ENCODE data around the gene PAQR4. TPM values are rescaled to one million over a fixed set of nuclear protein-coding genes. Genes with fewer than 3 reads are reported as not detected.
A peak's percentile ranks its signal among the peaks of the same experiment; 100 is the strongest.

The PAQR4 gene
- total and polyA plus RNA-seq, 2 experiments from 2014 or later = 4.5 to 8.3 TPM

GRCh38 chr16:2980227-2981176 is 11.4 kb downstream of the PAQR4 start, which contains the start of gene PKMYT1:
Gene PKMYT1 (minus strand): TSS chr16:2980446. CDS start chr16:2979657, 789 bp downstream.
- peaks cover 9% of the 10 kb centered on the region for H3K4me1 ChIP-seq (ENCODE audit: insufficient read depth)
- H3K4me3 ChIP-seq = peak within 1 kb of the TSS; percentile 82
- H3K79me2 ChIP-seq = peaks cover 5% of the 10 kb centered on the region
- H3K9me2 ChIP-seq (replicated peaks; ENCODE audit: insufficient read depth) = no peaks in the 10 kb centered on the region
- WGBS (ENCODE audit: low lambda C conversion rate, missing lambda C conversion rate) = 14% methylated on average over 50 of the region's 91 CpGs
- DNase-seq (ENCODE audit: low spot score) = peak; percentile 97
- H3K27ac ChIP-seq = peak within 1 kb of the TSS; percentile 93
- peak within 1 kb of the TSS; percentile 95 for H2AFZ ChIP-seq
- H3K27me3 ChIP-seq = no peaks in the 10 kb centered on the region
- H3K36me3 ChIP-seq (replicated peaks; ENCODE audit: insufficient read depth, low read depth) = no peaks in the 10 kb centered on the region
- no peaks in the 10 kb centered on the region for H4K20me1 ChIP-seq (ENCODE audit: insufficient read depth, poor library complexity, severe bottlenecking)
- H3K9me3 ChIP-seq (ENCODE audit: low read depth) = no peaks in the 10 kb centered on the region
- TF ChIP-seq CTCF (IDR thresholded peaks at IDR 0.05; ENCODE audit: poor library complexity) (no peak), EZH2 (IDR thresholded peaks at IDR 0.05; ENCODE audit: borderline replicate concordance) (no peak), EZH2phosphoT487 (IDR thresholded peaks at IDR 0.05; ENCODE audit: low read depth, severe bottlenecking, unreplicated experiment) (no peak)
- H3K4me2 ChIP-seq = peak within 1 kb of the TSS; percentile 98

GRCh38 chr16:2981177-2981898 is 12.2 kb downstream of the PAQR4 start:
- Histone ChIP-seq H3K4me1 (ENCODE audit: insufficient read depth) (peaks cover 9% of the 10 kb centered on the region), H3K27ac (peak overlapping the region; percentile 93), H3K27me3 (no peaks in the 10 kb centered on the region), H3K4me3 (no peak overlapping the region), H2AFZ (peak overlapping the region; percentile 95), H3K4me2 (peak overlapping the region; percentile 98), H4K20me1 (ENCODE audit: insufficient read depth, poor library complexity, severe bottlenecking) (no peaks in the 10 kb centered on the region), H3K9me3 (ENCODE audit: low read depth) (no peaks in the 10 kb centered on the region), H3K79me2 (peaks cover 5% of the 10 kb centered on the region), H3K36me3 (replicated peaks; ENCODE audit: insufficient read depth, low read depth) (no peaks in the 10 kb centered on the region), H3K9me2 (replicated peaks; ENCODE audit: insufficient read depth) (no peaks in the 10 kb centered on the region)
- no peak for DNase-seq (ENCODE audit: low spot score)
- 32% methylated on average over 33 of the region's 33 CpGs for WGBS (ENCODE audit: low lambda C conversion rate, missing lambda C conversion rate)
- TF ChIP-seq EZH2 (IDR thresholded peaks at IDR 0.05; ENCODE audit: borderline replicate concordance) (no peak), CTCF (IDR thresholded peaks at IDR 0.05; ENCODE audit: poor library complexity) (no peak)

- Histone ChIP-seq H3K9me3 (ENCODE audit: low read depth) (no peaks in the 10 kb centered on the region), H3K4me2 (no peak overlapping the region)
- whole genome bisulfite sequencing (ENCODE audit: low lambda C conversion rate, missing lambda C conversion rate) = 48% methylated on average over 4 of the region's 4 CpGs
Measured at GRCh38 chr16:2981899-2982250, 12.7 kb downstream of the PAQR4 start.

More at GRCh38 chr16:2981899-2982250, 12.7 kb downstream of the PAQR4 start:
- Histone ChIP-seq H3K27me3 (no peaks in the 10 kb centered on the region), H3K9me2 (replicated peaks; ENCODE audit: insufficient read depth) (no peaks in the 10 kb centered on the region), H4K20me1 (ENCODE audit: insufficient read depth, poor library complexity, severe bottlenecking) (no peaks in the 10 kb centered on the region), H3K4me1 (ENCODE audit: insufficient read depth) (peaks cover 9% of the 10 kb centered on the region), H3K27ac (peak overlapping the region; percentile 93), H3K4me3 (no peak overlapping the region), H3K79me2 (peaks cover 5% of the 10 kb centered on the region), H3K36me3 (replicated peaks; ENCODE audit: insufficient read depth, low read depth) (no peaks in the 10 kb centered on the region), H2AFZ (no peak overlapping the region)
- no peak for DNase-seq (ENCODE audit: low spot score)
- TF ChIP-seq EZH2phosphoT487 (IDR thresholded peaks at IDR 0.05; ENCODE audit: low read depth, severe bottlenecking, unreplicated experiment) (no peak), CTCF (IDR thresholded peaks at IDR 0.05; ENCODE audit: poor library complexity) (no peak), EZH2 (IDR thresholded peaks at IDR 0.05; ENCODE audit: borderline replicate concordance) (no peak)
